ES-I3 (cell line): ENCODE results near the gene PHF2.

Experiments
- H3K36me3 ChIP-seq: 2 replicates; pipeline ENCODE4 v1.6.1; 2013; ENCODE audit warnings: mild to moderate bottlenecking, low read length, control low read depth, moderate library complexity; ENCODE audit not compliant: insufficient read depth
- H3K4me1 ChIP-seq: 2 replicates; pipeline ENCODE4 v1.6.1; 2013; ENCODE audit warnings: mild to moderate bottlenecking, control low read depth, low read length; ENCODE audit not compliant: insufficient read depth
- H3K9ac ChIP-seq: 2 replicates; pipeline ENCODE4 v1.6.1; 2013; ENCODE audit warnings: low read depth, mild to moderate bottlenecking, low read length, moderate library complexity
- H3K9me3 ChIP-seq: 2 replicates; pipeline ENCODE4 v1.6.1; 2013; ENCODE audit warnings: mild to moderate bottlenecking, low read length, moderate library complexity; ENCODE audit not compliant: control insufficient read depth, insufficient read depth

Gene PHF2

GRCh38 chr9:93597142-93597706 lies 20.8 kb downstream of the PHF2 start:
- Histone ChIP-seq H3K4me1 (peaks cover 15% of the 10 kb centered on the region), H3K9ac (no peak overlapping the region), H3K9me3 (no peaks in the 10 kb centered on the region), H3K36me3 (no peaks in the 10 kb centered on the region)

GRCh38 chr9:93597871-93598646 lies 21.7 kb downstream of the PHF2 start:
- no peaks in the 10 kb centered on the region for H3K36me3 ChIP-seq
- peaks cover 15% of the 10 kb centered on the region for H3K4me1 ChIP-seq
- H3K9ac ChIP-seq: no peak overlapping the region
- no peaks in the 10 kb centered on the region for H3K9me3 ChIP-seq

GRCh38 chr9:93598647-93599241 lies 22.4 kb downstream of the PHF2 start:
- Histone ChIP-seq H3K4me1 (peaks cover 15% of the 10 kb centered on the region), H3K9ac (no peak overlapping the region), H3K36me3 (no peaks in the 10 kb centered on the region), H3K9me3 (no peaks in the 10 kb centered on the region)

- Histone ChIP-seq H3K4me1 (peaks cover 11% of the 10 kb centered on the region), H3K9me3 (no peaks in the 10 kb centered on the region), H3K36me3 (no peaks in the 10 kb centered on the region), H3K9ac (no peak overlapping the region)
Measured at GRCh38 chr9:93599571-93600403, 23.4 kb downstream of the PHF2 start.

GRCh38 chr9:93600504-93600903 lies 24.1 kb downstream of the PHF2 start:
- H3K9ac ChIP-seq: no peak overlapping the region
- no peaks in the 10 kb centered on the region for H3K36me3 ChIP-seq
- H3K9me3 ChIP-seq: no peaks in the 10 kb centered on the region
- H3K4me1 ChIP-seq: peaks cover 11% of the 10 kb centered on the region

- H3K4me1 ChIP-seq: peaks cover 11% of the 10 kb centered on the region
- no peaks in the 10 kb centered on the region for H3K9me3 ChIP-seq
- H3K9ac ChIP-seq: no peak overlapping the region
- no peaks in the 10 kb centered on the region for H3K36me3 ChIP-seq
Measured at GRCh38 chr9:93601063-93601462, 24.7 kb downstream of the PHF2 start.

GRCh38 chr9:93601666-93602065 lies 25.3 kb downstream of the PHF2 start:
- no peaks in the 10 kb centered on the region for H3K9me3 ChIP-seq
- no peaks in the 10 kb centered on the region for H3K36me3 ChIP-seq
- H3K9ac ChIP-seq: no peak overlapping the region
- peaks cover 11% of the 10 kb centered on the region for H3K4me1 ChIP-seq

GRCh38 chr9:93603011-93603410 lies 26.6 kb downstream of the PHF2 start:
- Histone ChIP-seq H3K9ac (no peak overlapping the region), H3K36me3 (no peaks in the 10 kb centered on the region), H3K9me3 (no peaks in the 10 kb centered on the region), H3K4me1 (peaks cover 11% of the 10 kb centered on the region)

- Histone ChIP-seq H3K4me1 (peaks cover 11% of the 10 kb centered on the region), H3K9ac (no peak overlapping the region), H3K9me3 (no peaks in the 10 kb centered on the region), H3K36me3 (no peaks in the 10 kb centered on the region)
Measured at GRCh38 chr9:93603906-93604326, 27.5 kb downstream of the PHF2 start.

GRCh38 chr9:93606187-93606586 lies 29.8 kb downstream of the PHF2 start:
- no peaks in the 10 kb centered on the region for H3K36me3 ChIP-seq
- no peaks in the 10 kb centered on the region for H3K4me1 ChIP-seq
- no peak overlapping the region for H3K9ac ChIP-seq
- peaks cover 3% of the 10 kb centered on the region; the same call in 1 of the 2 replicates for H3K9me3 ChIP-seq

- no peaks in the 10 kb centered on the region for H3K36me3 ChIP-seq
- no peaks in the 10 kb centered on the region for H3K4me1 ChIP-seq
- no peak overlapping the region for H3K9ac ChIP-seq
- peaks cover 3% of the 10 kb centered on the region; the same call in 1 of the 2 replicates for H3K9me3 ChIP-seq
Measured at GRCh38 chr9:93610206-93610605, 33.8 kb downstream of the PHF2 start.

- Histone ChIP-seq H3K9ac (no peak overlapping the region), H3K36me3 (no peaks in the 10 kb centered on the region), H3K4me1 (peaks cover 4% of the 10 kb centered on the region; the same call in 1 of the 2 replicates), H3K9me3 (peaks cover 3% of the 10 kb centered on the region; the same call in 1 of the 2 replicates)
Measured at GRCh38 chr9:93612052-93612795, 35.8 kb downstream of the PHF2 start.

GRCh38 chr9:93612796-93613154 lies 36.4 kb downstream of the PHF2 start:
- no peak overlapping the region for H3K9ac ChIP-seq
- peaks cover 6% of the 10 kb centered on the region; the same call in 1 of the 2 replicates for H3K4me1 ChIP-seq
- peaks cover 3% of the 10 kb centered on the region; the same call in 1 of the 2 replicates for H3K9me3 ChIP-seq
- H3K36me3 ChIP-seq: no peaks in the 10 kb centered on the region

- H3K9me3 ChIP-seq: peaks cover 3% of the 10 kb centered on the region; the same call in 1 of the 2 replicates
- no peaks in the 10 kb centered on the region for H3K36me3 ChIP-seq
- H3K4me1 ChIP-seq: peaks cover 6% of the 10 kb centered on the region; the same call in 1 of the 2 replicates
- no peak overlapping the region for H3K9ac ChIP-seq
Measured at GRCh38 chr9:93613174-93613573, 36.8 kb downstream of the PHF2 start.
